H9 (cell line): Measurements from ENCODE around the gene ABCA3. TPM values are rescaled to one million over a fixed set of nuclear protein-coding genes. Genes with fewer than 3 reads are reported as not detected.

Experiments
- DNase-seq: peaks from one replicate; pipeline ENCODE4 v3.0.0-alpha.2; 2017
- H2AFZ ChIP-seq: one replicate; pipeline ENCODE4 v1.6.1; 2013; ENCODE audit warnings: mild to moderate bottlenecking, low read length, control low read depth, moderate library complexity
- H2AK5ac ChIP-seq: 2 replicates; pipeline ENCODE4 v1.6.1; 2013; ENCODE audit warnings: low read length, control low read depth, mixed read lengths; ENCODE audit not compliant: insufficient read length
- H2BK120ac ChIP-seq: one replicate; pipeline ENCODE4 v1.6.1; 2013; ENCODE audit warnings: low read depth, mild to moderate bottlenecking, low read length, control low read depth, inconsistent platforms; ENCODE audit not compliant: poor library complexity, severe bottlenecking
- H2BK12ac ChIP-seq: 2 replicates; pipeline ENCODE4 v1.6.1; 2013; ENCODE audit warnings: low read length, control low read depth, mixed read lengths, low read depth; ENCODE audit not compliant: insufficient read length
- H2BK15ac ChIP-seq: 2 replicates; pipeline ENCODE4 v1.6.1; 2013; ENCODE audit warnings: low read depth, low read length, control low read depth
- H2BK20ac ChIP-seq: one replicate; pipeline ENCODE4 v1.6.1; 2013; ENCODE audit warnings: low read depth, mild to moderate bottlenecking, low read length, control low read depth, inconsistent platforms; ENCODE audit not compliant: poor library complexity, severe bottlenecking
- H2BK5ac ChIP-seq: 2 replicates; pipeline ENCODE4 v1.6.1; 2013; ENCODE audit warnings: low read length, control low read depth, mixed read lengths; ENCODE audit not compliant: insufficient read length
- H3K14ac ChIP-seq: 2 replicates; pipeline ENCODE4 v1.6.1; 2013; ENCODE audit warnings: low read length, control low read depth; ENCODE audit not compliant: insufficient read depth
- H3K18ac ChIP-seq: 2 replicates; pipeline ENCODE4 v1.6.1; 2013; ENCODE audit warnings: low read depth, mild to moderate bottlenecking, mixed read lengths, low read length, control low read depth; ENCODE audit not compliant: insufficient read length
- H3K23ac ChIP-seq: 2 replicates; pipeline ENCODE4 v1.6.1; 2013; ENCODE audit warnings: low read length, control low read depth, mixed read lengths, low read depth; ENCODE audit not compliant: insufficient read length
- H3K23me2 ChIP-seq: 2 replicates; pipeline ENCODE4 v1.6.1; 2013; ENCODE audit warnings: low read depth, mild to moderate bottlenecking, mixed read lengths, low read length, control low read depth; ENCODE audit not compliant: insufficient read length, poor library complexity, severe bottlenecking
- H3K27ac ChIP-seq: 2 replicates; pipeline ENCODE4 v1.5.1; 2013; ENCODE audit warnings: low read length, control low read depth, mixed read lengths, low read depth; ENCODE audit not compliant: insufficient read length
- H3K27me3 ChIP-seq: 2 replicates; pipeline ENCODE4 v1.6.1; 2013; ENCODE audit warnings: low read length, control low read depth, inconsistent platforms; ENCODE audit not compliant: insufficient read depth
- H3K4ac ChIP-seq: 2 replicates; pipeline ENCODE4 v1.6.1; 2013; ENCODE audit warnings: low read depth, mild to moderate bottlenecking, control low read depth, inconsistent platforms, low read length, moderate library complexity
- H3K4me1 ChIP-seq: 2 replicates; pipeline ENCODE4 v1.6.1; 2013; ENCODE audit warnings: low read length, control low read depth, inconsistent platforms; ENCODE audit not compliant: insufficient read depth
- H3K4me2 ChIP-seq: 2 replicates; pipeline ENCODE4 v1.6.1; 2013; ENCODE audit warnings: low read length, control low read depth, mixed read lengths; ENCODE audit not compliant: insufficient read length, insufficient read depth
- H3K56ac ChIP-seq: 2 replicates; pipeline ENCODE4 v1.6.1; 2013; ENCODE audit warnings: low read depth, mild to moderate bottlenecking, mixed read lengths, low read length, control low read depth; ENCODE audit not compliant: insufficient read length
- H3K79me1 ChIP-seq: 2 replicates; pipeline ENCODE4 v1.6.1; 2013; ENCODE audit warnings: low read depth, mild to moderate bottlenecking, moderate library complexity, low read length, control low read depth, inconsistent platforms; ENCODE audit not compliant: insufficient read depth, poor library complexity, severe bottlenecking
- H3K79me2 ChIP-seq: 2 replicates; pipeline ENCODE4 v1.6.1; 2013; ENCODE audit warnings: low read length, control low read depth, inconsistent platforms; ENCODE audit not compliant: insufficient read depth
- H3K9ac ChIP-seq: 2 replicates; pipeline ENCODE4 v1.6.1; 2013; ENCODE audit warnings: low read length, control low read depth, mixed read lengths; ENCODE audit not compliant: insufficient read length; ENCODE audit errors: extremely low read depth
- H3K9me3 ChIP-seq: one replicate; pipeline ENCODE4 v1.6.1; 2013; ENCODE audit warnings: low read depth, low read length, inconsistent platforms; ENCODE audit not compliant: control insufficient read depth
- H3T11ph ChIP-seq: one replicate; pipeline ENCODE4 v1.6.1; 2013; ENCODE audit warnings: mild to moderate bottlenecking, low read length, control low read depth, inconsistent platforms
- H4K20me1 ChIP-seq: one replicate; pipeline ENCODE4 v1.6.1; 2013; ENCODE audit not compliant: control insufficient read depth, insufficient read length, insufficient read depth
- H4K5ac ChIP-seq: 2 replicates; pipeline ENCODE4 v1.6.1; 2013; ENCODE audit warnings: low read depth, mild to moderate bottlenecking, mixed read lengths, low read length, control low read depth; ENCODE audit not compliant: insufficient read length
- H4K8ac ChIP-seq: replicated peaks from 2 replicates; pipeline ENCODE4 v1.6.1; 2013; ENCODE audit warnings: low read length, control low read depth, mixed read lengths, low read depth; ENCODE audit not compliant: insufficient read length
- H4K91ac ChIP-seq: 2 replicates; pipeline ENCODE4 v1.6.1; 2013; ENCODE audit warnings: low read depth, mild to moderate bottlenecking, moderate library complexity, mixed read lengths, low read length, control low read depth; ENCODE audit not compliant: insufficient read length
- H3K27ac Mint-ChIP-seq, 3 experiments: 2 replicates in 2 of 3; 3 replicates in 1 of 3; pipeline ENCODE4 v1.8.0; 2020 to 2021; ENCODE audit warnings: mixed read lengths in 3 of 3, mild to moderate bottlenecking in 1 of 3, moderate library complexity in 1 of 3
- H3K27me3 Mint-ChIP-seq: 2 replicates; pipeline ENCODE4 v1.8.0; 2021; ENCODE audit warnings: low read depth, mild to moderate bottlenecking, moderate library complexity, mixed read lengths
- H3K36me3 Mint-ChIP-seq, 3 experiments: 2 replicates in 2 of 3; 3 replicates in 1 of 3; pipeline ENCODE4 v1.8.0; 2020 to 2021; ENCODE audit warnings: low read depth in 3 of 3, mixed read lengths in 3 of 3; ENCODE audit not compliant: insufficient read depth in 1 of 3
- H3K4me1 Mint-ChIP-seq, 2 experiments: 2 replicates each; pipeline ENCODE4 v1.8.0; 2020; ENCODE audit warnings: mixed read lengths in 2 of 2
- H3K4me3 Mint-ChIP-seq, 2 experiments: 2 replicates in 1 of 2; 3 replicates in 1 of 2; pipeline ENCODE4 v1.8.0; 2020 to 2021; ENCODE audit warnings: mild to moderate bottlenecking in 2 of 2, mixed read lengths in 2 of 2, moderate library complexity in 1 of 2
- H3K9me3 Mint-ChIP-seq, 2 experiments: 2 replicates in 1 of 2; 3 replicates in 1 of 2; pipeline ENCODE4 v1.8.0; 2020; ENCODE audit warnings: mild to moderate bottlenecking in 2 of 2, mixed read lengths in 2 of 2, moderate library complexity in 1 of 2
- WGBS: extraction: QIAGEN DNeasy Blood & Tissue Kit; methylation state at CpG from one replicate; pipeline ENCODE4 v1.1.7; 2013; ENCODE audit warnings: missing lambda C conversion rate, low lambda C conversion rate, mixed read lengths; ENCODE audit not compliant: insufficient read length; ENCODE audit errors: extremely low coverage; 5-methylcytosine and 5-hydroxymethylcytosine counted together
- total RNA-seq: library from RNA; stranded (reverse); gene quantifications from 2 replicates; pipeline ENCODE4 v1.2.1, GENCODE V29; 2021
- TF ChIP-seq, protein P1 (sequence below): fragments of 200-600 bp; sonication (generic); conservative IDR thresholded peaks from 3 replicates; pipeline ENCODE4 v1.8.0; 2021; ENCODE audit warnings: antibody characterized with exemption, mild to moderate bottlenecking

The ABCA3 gene
- total RNA-seq, 1 experiment from 2014 or later = 8.0 TPM

DNA sequence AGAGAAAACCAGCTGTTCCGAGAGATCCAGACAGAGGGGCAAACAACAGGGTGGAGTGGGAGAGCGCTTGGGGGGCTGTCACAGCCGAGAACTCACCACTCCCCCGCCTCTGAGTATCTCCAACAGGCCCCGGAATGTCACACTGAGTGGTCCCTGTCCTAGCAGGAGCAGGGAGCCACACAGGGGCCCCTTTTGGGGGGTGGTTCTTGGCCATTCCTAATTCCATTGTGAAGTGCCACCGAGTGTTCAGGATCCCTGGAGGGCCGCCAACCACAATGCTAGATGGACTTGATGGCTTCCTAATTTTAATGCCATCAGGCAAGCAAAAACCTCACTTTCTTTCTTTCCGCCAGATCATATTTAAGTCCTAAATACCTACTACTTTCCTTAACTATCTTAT, 16.8 kb downstream of the ABCA3 start:
- H3K79me1 ChIP-seq = no peaks in the 10 kb centered on the region
- no peak overlapping the region for H3K27ac Mint-ChIP-seq
- H4K91ac ChIP-seq = no peak overlapping the region

More for the DNA sequence above, 16.8 kb downstream of the ABCA3 start:
- H4K8ac ChIP-seq = no peak overlapping the region
- no peak overlapping the region for H3K4me2 ChIP-seq
- TF ChIP-seq, protein P1, sequence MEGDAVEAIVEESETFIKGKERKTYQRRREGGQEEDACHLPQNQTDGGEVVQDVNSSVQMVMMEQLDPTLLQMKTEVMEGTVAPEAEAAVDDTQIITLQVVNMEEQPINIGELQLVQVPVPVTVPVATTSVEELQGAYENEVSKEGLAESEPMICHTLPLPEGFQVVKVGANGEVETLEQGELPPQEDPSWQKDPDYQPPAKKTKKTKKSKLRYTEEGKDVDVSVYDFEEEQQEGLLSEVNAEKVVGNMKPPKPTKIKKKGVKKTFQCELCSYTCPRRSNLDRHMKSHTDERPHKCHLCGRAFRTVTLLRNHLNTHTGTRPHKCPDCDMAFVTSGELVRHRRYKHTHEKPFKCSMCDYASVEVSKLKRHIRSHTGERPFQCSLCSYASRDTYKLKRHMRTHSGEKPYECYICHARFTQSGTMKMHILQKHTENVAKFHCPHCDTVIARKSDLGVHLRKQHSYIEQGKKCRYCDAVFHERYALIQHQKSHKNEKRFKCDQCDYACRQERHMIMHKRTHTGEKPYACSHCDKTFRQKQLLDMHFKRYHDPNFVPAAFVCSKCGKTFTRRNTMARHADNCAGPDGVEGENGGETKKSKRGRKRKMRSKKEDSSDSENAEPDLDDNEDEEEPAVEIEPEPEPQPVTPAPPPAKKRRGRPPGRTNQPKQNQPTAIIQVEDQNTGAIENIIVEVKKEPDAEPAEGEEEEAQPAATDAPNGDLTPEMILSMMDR = no peak
- H3K9me3 ChIP-seq = no peaks in the 10 kb centered on the region
- H2AK5ac ChIP-seq = no peak overlapping the region
- no peak overlapping the region for H2BK20ac ChIP-seq
- H3K18ac ChIP-seq = no peak overlapping the region
- no peak overlapping the region for H2BK15ac ChIP-seq
- H3K56ac ChIP-seq = no peak overlapping the region
- no peak overlapping the region for H2BK12ac ChIP-seq
- DNase-seq = no peak
- Mint-ChIP-seq H3K9me3 (no peaks in the 10 kb centered on the region), H3K27me3 (peaks cover 5% of the 10 kb centered on the region; the same call in 1 of the 2 replicates), H3K36me3 (peaks cover 0 to 2% (median 2%) of the 10 kb centered on the region in 3 experiments; a peak in 1 of 7 replicates), H3K4me3 (no peak overlapping the region), H3K4me1 (peaks cover 2 to 6% of the 10 kb centered on the region in 2 experiments)
- no peaks in the 10 kb centered on the region for H3K27me3 ChIP-seq
- no peaks in the 10 kb centered on the region for H3K23me2 ChIP-seq
- H3K9ac ChIP-seq = no peak overlapping the region
- H4K20me1 ChIP-seq = no peaks in the 10 kb centered on the region
- no peak overlapping the region for H4K5ac ChIP-seq
- H3K14ac ChIP-seq = no peak overlapping the region
- H3K27ac ChIP-seq = no peak overlapping the region
- H2AFZ ChIP-seq = no peak overlapping the region
- H3K4me1 ChIP-seq = no peaks in the 10 kb centered on the region
- no peak overlapping the region for H2BK120ac ChIP-seq
- no peak overlapping the region for H3K4ac ChIP-seq
- no peak overlapping the region for H2BK5ac ChIP-seq
- WGBS = no CpG with 5 or more reads among the region's 8 CpGs
- no peak overlapping the region for H3T11ph ChIP-seq
- no peaks in the 10 kb centered on the region for H3K79me2 ChIP-seq
- no peak overlapping the region for H3K23ac ChIP-seq
